Esophagus muscularis mucosa (tissue), 2 donors: ENCODE measurements around the gene HOXB5.

Experiments used
- EP300 ChIP-seq: sonication (generic); formaldehyde crosslinking; IDR thresholded peaks from one replicate; pipeline ENCODE4 v1.6.1; 2017; ENCODE audit warnings: antibody characterized with exemption
- POLR2A ChIP-seq: fragments of 450-650 bp; IDR thresholded peaks from one replicate; pipeline ENCODE4 v1.6.1; 2017; ENCODE audit warnings: antibody characterized with exemption, moderate library complexity, mild to moderate bottlenecking, low read depth

GRCh38 chr17:48561884-48562810 is 31.4 kb downstream of the HOXB5 start:
- no peak for TF ChIP-seq POLR2A
- no peak for TF ChIP-seq EP300
